Measurements from ENCODE around the gene ATP6V0D1.

Gene ATP6V0D1

GRCh38 chr16:67480833-67481560 is at the start of gene ATP6V0D1:
Gene ATP6V0D1, minus strand, starts transcription at chr16:67481157. Its CDS starts 71 bp downstream, at chr16:67481086.
- peak; percentile 74 for TF ChIP-seq CTCF (conservative IDR thresholded peaks at IDR 0.05; ENCODE audit: control insufficient read depth, insufficient read depth, low read depth, low read length)
- peak; percentile 97 for DNase-seq (ENCODE audit: low read depth)
- H3K4me3 ChIP-seq (ENCODE audit: control insufficient read depth, low read depth, low read length), result peak within 1 kb of the TSS; percentile 94

- H3K4me3 ChIP-seq (ENCODE audit: control insufficient read depth, low read depth, low read length), result peak overlapping the region; percentile 83
- TF ChIP-seq CTCF (conservative IDR thresholded peaks at IDR 0.05; ENCODE audit: control insufficient read depth, insufficient read depth, low read depth, low read length), result no peak
- peak; percentile 62 for DNase-seq (ENCODE audit: low read depth)
These were observed 49.3 kb upstream of the ATP6V0D1 start for GRCh38 chr16:67530013-67530939.

GRCh38 chr16:67529582-67530012 is 48.6 kb upstream of the ATP6V0D1 start:
- no peak for TF ChIP-seq CTCF (conservative IDR thresholded peaks at IDR 0.05; ENCODE audit: control insufficient read depth, insufficient read depth, low read depth, low read length)
- peak; percentile 36 for DNase-seq (ENCODE audit: low read depth)

GRCh38 chr16:67528870-67529581 is 48.1 kb upstream of the ATP6V0D1 start:
- DNase-seq (ENCODE audit: low read depth), result no peak
- no peak for TF ChIP-seq CTCF (conservative IDR thresholded peaks at IDR 0.05; ENCODE audit: control insufficient read depth, insufficient read depth, low read depth, low read length)
- H3K4me3 ChIP-seq (ENCODE audit: control insufficient read depth, low read depth, low read length), result peak overlapping the region; percentile 83

More at GRCh38 chr16:67529582-67530012, 48.6 kb upstream of the ATP6V0D1 start:
- peak overlapping the region; percentile 83 for H3K4me3 ChIP-seq (ENCODE audit: control insufficient read depth, low read depth, low read length)

GRCh38 chr16:67528222-67528869 is 47.4 kb upstream of the ATP6V0D1 start, which contains the start of gene RIPOR1:
Gene RIPOR1, plus strand, starts transcription at chr16:67528829. Its CDS starts 9,618 bp downstream, at chr16:67538447.
- H3K4me3 ChIP-seq (ENCODE audit: control insufficient read depth, low read depth, low read length), result peak within 1 kb of the TSS; percentile 83
- DNase-seq (ENCODE audit: low read depth), result no peak
- no peak for TF ChIP-seq CTCF (conservative IDR thresholded peaks at IDR 0.05; ENCODE audit: control insufficient read depth, insufficient read depth, low read depth, low read length)
